ENCODE data around the gene BICD1. TPM values are rescaled to one million over a fixed set of nuclear protein-coding genes. Genes with fewer than 3 reads are reported as not detected.

The BICD1 gene
- total RNA-seq, 6 donors from 2014 or later: 11.3 to 44.0 (median 15.4) TPM

- Histone ChIP-seq H3K9me3 (no peaks in the 10 kb centered on the region), H3K4me3 (no peak overlapping the region), H3K4me1 (no peaks in the 10 kb centered on the region), H3K27me3 (no peaks in the 10 kb centered on the region), H3K27ac (no peak overlapping the region), H3K36me3 (no peaks in the 10 kb centered on the region)
- TF ChIP-seq POLR2AphosphoS5 (IDR thresholded peaks at IDR 0.05) (no peak), CTCF (IDR thresholded peaks at IDR 0.05) (no peak), POLR2A (IDR thresholded peaks at IDR 0.05) (no peak), EP300 (IDR thresholded peaks at IDR 0.05) (no peak)
- DNase-seq (no peak), ATAC-seq (ENCODE audit: low FRiP score in 2 of 2) (no peak)
- 96 to 98% methylated on average over 3 of the region's 3 CpGs for WGBS, 2 donors
Observed at GRCh38 chr12:32084753-32085152, 21.9 kb upstream of the BICD1 start.

GRCh38 chr12:32087306-32087705 is 19.3 kb upstream of the BICD1 start:
- H3K27ac ChIP-seq: no peak overlapping the region
- H3K4me3 ChIP-seq: no peak overlapping the region
- DNase-seq (no peak), ATAC-seq (ENCODE audit: low FRiP score in 2 of 2) (no peak)
- H3K27me3 ChIP-seq: no peaks in the 10 kb centered on the region
- H3K36me3 ChIP-seq: no peaks in the 10 kb centered on the region
- WGBS, 2 donors: 65 to 68% methylated on average over 4 to 5 of the region's 5 CpGs
- TF ChIP-seq CTCF (IDR thresholded peaks at IDR 0.05): no peak
- TF ChIP-seq POLR2A (IDR thresholded peaks at IDR 0.05): no peak
- no peak for TF ChIP-seq EP300 (IDR thresholded peaks at IDR 0.05)
- no peak for TF ChIP-seq POLR2AphosphoS5 (IDR thresholded peaks at IDR 0.05)
- no peaks in the 10 kb centered on the region for H3K9me3 ChIP-seq
- no peaks in the 10 kb centered on the region for H3K4me1 ChIP-seq

- H3K27ac ChIP-seq: no peak overlapping the region
- no peak overlapping the region for H3K4me3 ChIP-seq
- H3K9me3 ChIP-seq: no peaks in the 10 kb centered on the region
- 93% methylated on average over 5 of the region's 5 CpGs for WGBS, 2 donors
- no peak for DNase-seq
- no peaks in the 10 kb centered on the region for H3K4me1 ChIP-seq
- no peaks in the 10 kb centered on the region for H3K27me3 ChIP-seq
- H3K36me3 ChIP-seq: no peaks in the 10 kb centered on the region
- ATAC-seq (ENCODE audit: low FRiP score in 2 of 2): no peak
- TF ChIP-seq CTCF (IDR thresholded peaks at IDR 0.05): no peak
- TF ChIP-seq POLR2AphosphoS5 (IDR thresholded peaks at IDR 0.05): no peak
- TF ChIP-seq EP300 (IDR thresholded peaks at IDR 0.05): no peak
- no peak for TF ChIP-seq POLR2A (IDR thresholded peaks at IDR 0.05)
Observed at GRCh38 chr12:32089156-32089555, 17.5 kb upstream of the BICD1 start.

GRCh38 chr12:32089586-32089985 is 17.1 kb upstream of the BICD1 start:
- ATAC-seq (ENCODE audit: low FRiP score in 2 of 2) (no peak), DNase-seq (no peak)
- Histone ChIP-seq H3K4me3 (no peak overlapping the region), H3K9me3 (no peaks in the 10 kb centered on the region), H3K36me3 (no peaks in the 10 kb centered on the region), H3K27me3 (no peaks in the 10 kb centered on the region), H3K27ac (no peak overlapping the region), H3K4me1 (no peaks in the 10 kb centered on the region)
- WGBS, 2 donors: 84% methylated on average over 3 of the region's 3 CpGs; no CpG with 5 or more reads in 1 of the 2 donors
- TF ChIP-seq EP300 (IDR thresholded peaks at IDR 0.05): no peak
- TF ChIP-seq POLR2AphosphoS5 (IDR thresholded peaks at IDR 0.05): no peak
- no peak for TF ChIP-seq POLR2A (IDR thresholded peaks at IDR 0.05)
- TF ChIP-seq CTCF (IDR thresholded peaks at IDR 0.05): no peak

GRCh38 chr12:32091696-32092095 is 15.0 kb upstream of the BICD1 start:
- H3K27me3 ChIP-seq: no peaks in the 10 kb centered on the region
- H3K36me3 ChIP-seq: no peaks in the 10 kb centered on the region
- no peaks in the 10 kb centered on the region for H3K4me1 ChIP-seq
- TF ChIP-seq POLR2A (IDR thresholded peaks at IDR 0.05) (no peak), EP300 (IDR thresholded peaks at IDR 0.05) (no peak), POLR2AphosphoS5 (IDR thresholded peaks at IDR 0.05) (no peak), CTCF (IDR thresholded peaks at IDR 0.05) (no peak)
- DNase-seq: no peak
- WGBS, 2 donors: 67 to 72% methylated on average over 1 of the region's 1 CpG
- no peak overlapping the region for H3K4me3 ChIP-seq
- H3K9me3 ChIP-seq: no peaks in the 10 kb centered on the region
- no peak for ATAC-seq (ENCODE audit: low FRiP score in 2 of 2)
- H3K27ac ChIP-seq: no peak overlapping the region
